Measurements from ENCODE around the gene ISOC2.
A peak's percentile ranks its signal among the peaks of the same experiment; 100 is the strongest.
"Not testable (repeated sequence)": the region's sequence is repeated elsewhere in the genome, so short reads cannot be mapped to it uniquely, and the experiment has no call there.

Gene ISOC2

GRCh38 chr19:55426042-55426441 is 35.4 kb downstream of the ISOC2 start:
- H2AFZ ChIP-seq (ENCODE audit: low read depth, low read length) = no peak overlapping the region
- H3K79me2 ChIP-seq (ENCODE audit: insufficient read depth, low read length) = no peaks in the 10 kb centered on the region
- ATAC-seq (ENCODE audit: insufficient read depth, low read depth) (no peak), DNase-seq (no peak)
- no peak overlapping the region for H3K27ac ChIP-seq (ENCODE audit: low read length)
- no peaks in the 10 kb centered on the region for H4K20me1 ChIP-seq (ENCODE audit: insufficient read depth, low read length)
- H3K4me2 ChIP-seq (ENCODE audit: insufficient read depth, low read length) = no peak overlapping the region
- TF ChIP-seq CTCF (IDR thresholded peaks at IDR 0.05; ENCODE audit: borderline replicate concordance, extremely low read depth, low read length, poor library complexity, severe bottlenecking) = no peak
- no peak for TF ChIP-seq EZH2 (IDR thresholded peaks at IDR 0.05; ENCODE audit: borderline replicate concordance, low read depth, low read length, severe bottlenecking)
- no peaks in the 10 kb centered on the region for H3K27me3 ChIP-seq (ENCODE audit: insufficient read depth, low read length, poor library complexity)
- H3K4me3 ChIP-seq (ENCODE audit: low read depth in 1 of 2, low read length in 2 of 2) = no peak overlapping the region
- H3K9me3 ChIP-seq (ENCODE audit: insufficient read depth, low read length, severe bottlenecking) = no peaks in the 10 kb centered on the region
- H3K4me1 ChIP-seq (ENCODE audit: insufficient read depth, low read length) = peaks cover 16% of the 10 kb centered on the region
- no peaks in the 10 kb centered on the region for H3K36me3 ChIP-seq (ENCODE audit: insufficient read depth, low read length)
- no peak overlapping the region for H3K9ac ChIP-seq (ENCODE audit: low read depth, low read length)

DNA sequence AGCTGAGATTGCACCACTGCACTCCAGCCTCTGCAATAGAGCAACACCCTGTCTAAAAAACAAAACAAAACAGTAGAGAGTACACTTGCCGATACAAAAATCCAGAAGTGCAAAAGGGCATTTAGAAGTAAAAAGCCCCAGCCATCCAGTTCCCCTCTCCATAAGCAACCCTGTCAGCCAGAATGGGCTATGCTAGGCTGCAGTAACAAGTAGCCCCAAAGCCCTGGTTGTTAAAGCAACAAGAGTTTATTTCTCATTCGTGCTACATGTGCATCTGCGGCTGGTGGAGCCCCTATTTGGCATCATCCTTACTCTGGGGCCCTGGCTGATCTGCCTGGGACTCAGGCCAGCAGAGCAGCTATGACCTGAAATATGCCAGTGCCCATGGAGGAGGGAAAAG is 36.9 kb downstream of the ISOC2 start:
- H3K9ac ChIP-seq (ENCODE audit: low read depth, low read length) = no peak overlapping the region
- no peak for ATAC-seq (ENCODE audit: insufficient read depth, low read depth)
- no peak overlapping the region for H2AFZ ChIP-seq (ENCODE audit: low read depth, low read length)
- no peaks in the 10 kb centered on the region for H3K27me3 ChIP-seq (ENCODE audit: insufficient read depth, low read length, poor library complexity)
- H4K20me1 ChIP-seq (ENCODE audit: insufficient read depth, low read length) = no peaks in the 10 kb centered on the region
- H3K4me2 ChIP-seq (ENCODE audit: insufficient read depth, low read length) = no peak overlapping the region
- H3K36me3 ChIP-seq (ENCODE audit: insufficient read depth, low read length) = no peaks in the 10 kb centered on the region
- TF ChIP-seq EZH2 (IDR thresholded peaks at IDR 0.05; ENCODE audit: borderline replicate concordance, low read depth, low read length, severe bottlenecking) = no peak
- no peak for TF ChIP-seq CTCF (IDR thresholded peaks at IDR 0.05; ENCODE audit: borderline replicate concordance, extremely low read depth, low read length, poor library complexity, severe bottlenecking)
- H3K27ac ChIP-seq (ENCODE audit: low read length) = no peak overlapping the region
- no peak for DNase-seq
- H3K4me3 ChIP-seq (ENCODE audit: low read depth in 1 of 2, low read length in 2 of 2) = no peak overlapping the region
- peaks cover 29% of the 10 kb centered on the region for H3K4me1 ChIP-seq (ENCODE audit: insufficient read depth, low read length)
- H3K9me3 ChIP-seq (ENCODE audit: insufficient read depth, low read length, severe bottlenecking) = no peaks in the 10 kb centered on the region
- no peaks in the 10 kb centered on the region for H3K79me2 ChIP-seq (ENCODE audit: insufficient read depth, low read length)

DNA sequence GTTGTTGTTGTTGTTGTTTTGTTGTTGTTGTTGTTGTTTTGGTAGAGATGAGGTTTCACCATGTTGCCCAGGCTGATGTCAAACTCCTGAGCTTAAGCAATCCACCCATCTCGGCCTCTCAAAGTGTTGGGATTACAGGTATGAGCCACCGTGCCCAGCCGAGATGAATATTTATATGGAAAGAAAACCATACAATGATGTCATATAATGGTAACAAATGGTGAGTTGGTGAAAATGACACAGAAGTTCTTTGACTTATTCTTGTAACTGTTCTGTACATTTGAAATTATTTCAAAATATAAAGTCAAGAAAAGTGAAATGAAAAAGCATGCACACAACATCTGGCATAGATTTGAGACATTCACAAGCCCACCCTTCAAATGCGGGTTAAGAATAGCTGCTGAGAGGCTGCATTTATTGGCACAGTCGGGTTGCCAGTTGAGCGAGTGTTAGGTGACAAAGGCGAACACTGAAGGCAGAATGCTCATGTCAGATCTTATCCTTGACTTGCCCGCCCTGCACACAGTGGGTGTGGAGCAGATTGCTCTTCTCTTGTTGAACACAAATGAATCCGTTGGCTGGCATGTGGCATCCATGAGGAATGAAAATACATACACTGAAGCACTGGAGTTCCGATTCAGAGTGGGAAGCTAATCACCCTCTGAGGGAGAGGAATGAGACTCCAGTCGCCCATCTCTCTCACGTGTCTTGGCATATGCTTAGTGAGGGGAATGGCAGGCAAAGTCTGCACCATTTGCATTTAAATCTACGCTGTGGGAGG is 38.0 kb downstream of the ISOC2 start:
- H2AFZ ChIP-seq (ENCODE audit: low read depth, low read length) = no peak overlapping the region
- H3K36me3 ChIP-seq (ENCODE audit: insufficient read depth, low read length) = no peaks in the 10 kb centered on the region
- no peaks in the 10 kb centered on the region for H3K9me3 ChIP-seq (ENCODE audit: insufficient read depth, low read length, severe bottlenecking)
- DNase-seq (no peak), ATAC-seq (ENCODE audit: insufficient read depth, low read depth) (no peak)
- H3K9ac ChIP-seq (ENCODE audit: low read depth, low read length) = no peak overlapping the region
- H4K20me1 ChIP-seq (ENCODE audit: insufficient read depth, low read length) = no peaks in the 10 kb centered on the region
- H3K79me2 ChIP-seq (ENCODE audit: insufficient read depth, low read length) = no peaks in the 10 kb centered on the region
- no peak overlapping the region for H3K4me3 ChIP-seq (ENCODE audit: low read depth in 1 of 2, low read length in 2 of 2)
- H3K4me1 ChIP-seq (ENCODE audit: insufficient read depth, low read length) = peaks cover 29% of the 10 kb centered on the region
- H3K4me2 ChIP-seq (ENCODE audit: insufficient read depth, low read length) = no peak overlapping the region
- TF ChIP-seq EZH2 (IDR thresholded peaks at IDR 0.05; ENCODE audit: borderline replicate concordance, low read depth, low read length, severe bottlenecking) = no peak
- no peak for TF ChIP-seq CTCF (IDR thresholded peaks at IDR 0.05; ENCODE audit: borderline replicate concordance, extremely low read depth, low read length, poor library complexity, severe bottlenecking)
- no peak overlapping the region for H3K27ac ChIP-seq (ENCODE audit: low read length)
- H3K27me3 ChIP-seq (ENCODE audit: insufficient read depth, low read length, poor library complexity) = no peaks in the 10 kb centered on the region

GRCh38 chr19:55421281-55421680 is 40.2 kb downstream of the ISOC2 start:
- not testable (repeated sequence) for H3K4me3 ChIP-seq (ENCODE audit: low read depth in 1 of 2, low read length in 2 of 2); H3K27me3 ChIP-seq (ENCODE audit: insufficient read depth, low read length, poor library complexity); H3K36me3 ChIP-seq (ENCODE audit: insufficient read depth, low read length); H4K20me1 ChIP-seq (ENCODE audit: insufficient read depth, low read length); H3K9me3 ChIP-seq (ENCODE audit: insufficient read depth, low read length, severe bottlenecking); H3K79me2 ChIP-seq (ENCODE audit: insufficient read depth, low read length)
- Histone ChIP-seq H2AFZ (ENCODE audit: low read depth, low read length) (peak overlapping the region; percentile 66), H3K4me2 (ENCODE audit: insufficient read depth, low read length) (peak overlapping the region; percentile 28), H3K27ac (ENCODE audit: low read length) (peak overlapping the region; percentile 78), H3K4me1 (ENCODE audit: insufficient read depth, low read length) (peaks cover 29% of the 10 kb centered on the region), H3K9ac (ENCODE audit: low read depth, low read length) (peak overlapping the region; percentile 36)
- ATAC-seq (ENCODE audit: insufficient read depth, low read depth) (peak; percentile 100), DNase-seq (peak; percentile 83)

Data from DND-41 (cell line).